Stimulated activated memory B cell treated with anti-CD40 and anti-IgM and Interleukin-4, amounts not matched to agents 10 μg/mL and 1 μg/mL and 100 μg/mL, for 72 hours (primary cell): ENCODE measurements around the gene FOXL3.
"Not testable (repeated sequence)": the region's sequence is repeated elsewhere in the genome, so short reads cannot be mapped to it uniquely, and the experiment has no call there.

Source experiments
- ATAC-seq: fragments of 150-1000 bp; cut with Tn5 transposase; 2 replicates; pipeline ENCODE4 v1.10.0; 2021
- H3K27ac Mint-ChIP-seq: one replicate; pipeline ENCODE4 v1.8.0; 2022; ENCODE audit warnings: mild to moderate bottlenecking, mixed read lengths
- H3K27me3 Mint-ChIP-seq: one replicate; pipeline ENCODE4 v1.8.0; 2022; ENCODE audit warnings: mixed read lengths
- H3K36me3 Mint-ChIP-seq: one replicate; pipeline ENCODE4 v1.8.0; 2022; ENCODE audit warnings: mixed read lengths
- H3K4me1 Mint-ChIP-seq: one replicate; pipeline ENCODE4 v1.8.0; 2022; ENCODE audit warnings: mixed read lengths
- H3K4me3 Mint-ChIP-seq: one replicate; pipeline ENCODE4 v1.8.0; 2022; ENCODE audit warnings: mild to moderate bottlenecking, moderate library complexity, mixed read lengths
- H3K9me3 Mint-ChIP-seq: one replicate; pipeline ENCODE4 v1.8.0; 2022; ENCODE audit warnings: mixed read lengths

The FOXL3 gene

GRCh38 chr7:336149-336533 lies 46.2 kb downstream of the FOXL3 start:
- not testable (repeated sequence) for H3K4me3 Mint-ChIP-seq, ATAC-seq, H3K27ac Mint-ChIP-seq, H3K4me1 Mint-ChIP-seq, H3K36me3 Mint-ChIP-seq
- H3K9me3 Mint-ChIP-seq: peaks cover 10% of the 10 kb centered on the region
- peaks cover 32% of the 10 kb centered on the region for H3K27me3 Mint-ChIP-seq

- peaks cover 10% of the 10 kb centered on the region for H3K9me3 Mint-ChIP-seq
- H3K36me3 Mint-ChIP-seq: no peaks in the 10 kb centered on the region
- peaks cover 32% of the 10 kb centered on the region for H3K27me3 Mint-ChIP-seq
- no peak overlapping the region for H3K4me3 Mint-ChIP-seq
- ATAC-seq: no peak
- H3K4me1 Mint-ChIP-seq: peaks cover 6% of the 10 kb centered on the region
- no peak overlapping the region for H3K27ac Mint-ChIP-seq
Observed at GRCh38 chr7:336810-337566, 47.0 kb downstream of the FOXL3 start.

- Mint-ChIP-seq H3K4me3 (no peak overlapping the region), H3K36me3 (no peaks in the 10 kb centered on the region), H3K27me3 (peaks cover 35% of the 10 kb centered on the region), H3K27ac (no peak overlapping the region), H3K4me1 (peaks cover 6% of the 10 kb centered on the region), H3K9me3 (peaks cover 10% of the 10 kb centered on the region)
- no peak for ATAC-seq
Observed at GRCh38 chr7:337567-337951, 47.6 kb downstream of the FOXL3 start.

GRCh38 chr7:338295-339061 lies 48.5 kb downstream of the FOXL3 start:
- Mint-ChIP-seq H3K36me3 (no peaks in the 10 kb centered on the region), H3K9me3 (peaks cover 10% of the 10 kb centered on the region), H3K4me1 (peaks cover 6% of the 10 kb centered on the region), H3K27me3 (peaks cover 44% of the 10 kb centered on the region), H3K4me3 (no peak overlapping the region), H3K27ac (no peak overlapping the region)
- ATAC-seq: no peak

- Mint-ChIP-seq H3K4me1 (peaks cover 6% of the 10 kb centered on the region), H3K4me3 (no peak overlapping the region), H3K27me3 (peaks cover 49% of the 10 kb centered on the region), H3K27ac (no peak overlapping the region), H3K9me3 (peaks cover 10% of the 10 kb centered on the region), H3K36me3 (no peaks in the 10 kb centered on the region)
- ATAC-seq: no peak
Observed at GRCh38 chr7:339062-339342, 49.0 kb downstream of the FOXL3 start.

- Mint-ChIP-seq H3K4me3 (no peak overlapping the region), H3K27ac (no peak overlapping the region), H3K9me3 (peaks cover 5% of the 10 kb centered on the region), H3K27me3 (peaks cover 56% of the 10 kb centered on the region), H3K36me3 (no peaks in the 10 kb centered on the region), H3K4me1 (peaks cover under 1% of the 10 kb centered on the region)
- no peak for ATAC-seq
Observed at GRCh38 chr7:339696-340095, 49.7 kb downstream of the FOXL3 start.

GRCh38 chr7:340200-340937 lies 50.4 kb downstream of the FOXL3 start:
- Mint-ChIP-seq H3K27me3 (peaks cover 56% of the 10 kb centered on the region), H3K4me1 (no peaks in the 10 kb centered on the region), H3K36me3 (no peaks in the 10 kb centered on the region), H3K9me3 (no peaks in the 10 kb centered on the region), H3K4me3 (no peak overlapping the region), H3K27ac (no peak overlapping the region)
- ATAC-seq: no peak
